Lower leg skin (tissue), 3 donors: ENCODE measurements around the gene TRAPPC3L.

ENCODE experiments used
- CTCF ChIP-seq, 3 donors: fragments of 450-650 bp; IDR thresholded peaks; one replicate each; pipeline ENCODE4 v1.5.1; 2016; ENCODE audit warnings: antibody characterized with exemption in 3 of 3, mild to moderate bottlenecking in 3 of 3, moderate library complexity in 2 of 3
- POLR2A ChIP-seq, 2 donors: fragments of 450-650 bp; IDR thresholded peaks; one replicate each; pipeline ENCODE4 v1.6.1; 2016 to 2017; ENCODE audit warnings: antibody characterized with exemption in 2 of 2, mild to moderate bottlenecking in 1 of 2, moderate library complexity in 1 of 2

GRCh38 chr6:116476002-116476678, 69.3 kb downstream of the TRAPPC3L start:
- TF ChIP-seq CTCF (IDR thresholded peaks at IDR 0.05) (no peak), POLR2A (IDR thresholded peaks at IDR 0.05) (no peak)
